ENCODE measurements around the gene PIM2.

Gene PIM2

DNA sequence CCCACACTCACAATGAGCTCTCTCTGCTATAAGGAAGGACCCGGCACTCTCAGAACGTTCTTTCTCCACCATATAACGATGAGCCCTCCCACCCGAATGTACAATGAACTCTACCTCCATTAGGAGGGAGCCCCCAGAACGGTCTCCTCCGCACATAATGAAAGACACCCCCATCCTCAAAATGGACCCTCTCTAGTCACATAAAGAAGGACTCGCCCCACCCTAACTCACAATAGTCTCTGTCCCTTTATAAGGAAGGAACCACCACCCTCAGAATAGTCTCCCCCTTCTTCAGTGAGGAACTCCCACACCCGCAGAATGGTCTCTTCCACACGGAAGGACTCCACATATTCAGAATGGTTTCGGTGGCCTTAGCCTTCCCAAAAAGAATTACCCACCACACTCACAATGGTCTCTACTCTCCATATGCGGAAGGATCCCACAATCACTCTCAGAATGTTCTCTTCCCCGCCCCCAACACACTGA is 7.9 kb downstream of the PIM2 start:
- Histone ChIP-seq H3K79me2 (ENCODE audit: insufficient read depth, low read length) (peaks cover 10% of the 10 kb centered on the region; the same call in 1 of the 2 replicates), H3K4me3 (ENCODE audit: low read depth, low read length, poor library complexity, severe bottlenecking) (peak overlapping the region; percentile 99), H3K27ac (ENCODE audit: low read depth, low read length, poor library complexity, severe bottlenecking) (peak overlapping the region; percentile 17), H3K27me3 (ENCODE audit: insufficient read depth, low read length) (no peaks in the 10 kb centered on the region), H3K9me2 (ENCODE audit: low read depth, low read length) (no peaks in the 10 kb centered on the region), H4K20me1 (ENCODE audit: insufficient read depth, low read length) (no peaks in the 10 kb centered on the region), H3K4me1 (ENCODE audit: insufficient read depth, low read length, severe bottlenecking) (peaks cover 42% of the 10 kb centered on the region), H3K36me3 (ENCODE audit: insufficient read depth, low read length) (peaks cover 36% of the 10 kb centered on the region), H3K9me3 (ENCODE audit: low read length) (no peaks in the 10 kb centered on the region), H3F3A (ENCODE audit: insufficient read depth, low read length) (0 out of 2 replicates have a peak, but pooled peaks cover 3% of the 10 kb centered on the region), H3K9ac (ENCODE audit: low read length) (peak overlapping the region; percentile 83), H3K4me2 (ENCODE audit: low read length) (peak overlapping the region; percentile 80), H2AFZ (ENCODE audit: low read length) (no peak overlapping the region)
- TF ChIP-seq, protein P1, sequence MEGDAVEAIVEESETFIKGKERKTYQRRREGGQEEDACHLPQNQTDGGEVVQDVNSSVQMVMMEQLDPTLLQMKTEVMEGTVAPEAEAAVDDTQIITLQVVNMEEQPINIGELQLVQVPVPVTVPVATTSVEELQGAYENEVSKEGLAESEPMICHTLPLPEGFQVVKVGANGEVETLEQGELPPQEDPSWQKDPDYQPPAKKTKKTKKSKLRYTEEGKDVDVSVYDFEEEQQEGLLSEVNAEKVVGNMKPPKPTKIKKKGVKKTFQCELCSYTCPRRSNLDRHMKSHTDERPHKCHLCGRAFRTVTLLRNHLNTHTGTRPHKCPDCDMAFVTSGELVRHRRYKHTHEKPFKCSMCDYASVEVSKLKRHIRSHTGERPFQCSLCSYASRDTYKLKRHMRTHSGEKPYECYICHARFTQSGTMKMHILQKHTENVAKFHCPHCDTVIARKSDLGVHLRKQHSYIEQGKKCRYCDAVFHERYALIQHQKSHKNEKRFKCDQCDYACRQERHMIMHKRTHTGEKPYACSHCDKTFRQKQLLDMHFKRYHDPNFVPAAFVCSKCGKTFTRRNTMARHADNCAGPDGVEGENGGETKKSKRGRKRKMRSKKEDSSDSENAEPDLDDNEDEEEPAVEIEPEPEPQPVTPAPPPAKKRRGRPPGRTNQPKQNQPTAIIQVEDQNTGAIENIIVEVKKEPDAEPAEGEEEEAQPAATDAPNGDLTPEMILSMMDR (IDR thresholded peaks at IDR 0.05; ENCODE audit: low read length): no peak
- no peak for TF ChIP-seq EZH2 (IDR thresholded peaks at IDR 0.05; ENCODE audit: borderline replicate concordance, low read length)

DNA sequence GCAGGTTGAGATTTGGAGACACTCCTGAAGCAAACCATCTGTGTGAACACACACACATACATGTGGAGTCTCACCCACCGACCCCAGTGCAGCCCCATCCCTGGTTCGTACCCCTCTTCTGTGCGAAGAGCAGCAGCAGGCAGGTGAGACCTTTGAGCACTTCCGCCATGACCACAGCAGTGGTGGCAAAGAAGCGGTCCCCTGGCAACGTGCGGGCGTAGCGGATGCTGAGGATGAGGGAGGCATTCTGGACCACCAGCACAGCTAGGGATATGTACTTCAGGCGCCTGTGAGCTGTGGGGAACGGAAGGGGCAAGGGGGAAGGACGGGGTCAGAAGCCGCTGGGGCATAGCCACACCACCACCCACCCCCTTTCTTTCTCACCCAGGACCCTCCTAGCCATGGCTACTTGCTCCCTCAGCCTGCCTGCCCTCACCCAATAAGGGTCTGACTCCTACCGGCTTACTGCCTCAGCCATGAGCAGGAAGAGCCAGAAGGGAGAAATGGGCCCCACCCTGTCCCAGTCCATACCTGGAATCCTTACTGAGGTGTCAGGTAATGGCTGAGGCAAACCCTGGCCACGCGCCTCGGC is 9.0 kb downstream of the PIM2 start:
- Histone ChIP-seq H3K36me3 (ENCODE audit: insufficient read depth, low read length) (peaks cover 30% of the 10 kb centered on the region), H2AFZ (ENCODE audit: low read length) (no peak overlapping the region), H3K4me2 (ENCODE audit: low read length) (no peak overlapping the region), H3K27me3 (ENCODE audit: insufficient read depth, low read length) (no peaks in the 10 kb centered on the region), H3K9ac (ENCODE audit: low read length) (no peak overlapping the region), H3K27ac (ENCODE audit: low read depth, low read length, poor library complexity, severe bottlenecking) (no peak overlapping the region), H3K4me1 (ENCODE audit: insufficient read depth, low read length, severe bottlenecking) (peaks cover 31% of the 10 kb centered on the region), H3K9me3 (ENCODE audit: low read length) (no peaks in the 10 kb centered on the region), H3K79me2 (ENCODE audit: insufficient read depth, low read length) (peaks cover 10% of the 10 kb centered on the region; the same call in 1 of the 2 replicates), H4K20me1 (ENCODE audit: insufficient read depth, low read length) (no peaks in the 10 kb centered on the region), H3F3A (ENCODE audit: insufficient read depth, low read length) (0 out of 2 replicates have a peak, but pooled peaks cover 3% of the 10 kb centered on the region), H3K4me3 (ENCODE audit: low read depth, low read length, poor library complexity, severe bottlenecking) (no peak overlapping the region), H3K9me2 (ENCODE audit: low read depth, low read length) (no peaks in the 10 kb centered on the region)
- TF ChIP-seq, protein P1 (IDR thresholded peaks at IDR 0.05; ENCODE audit: low read length): no peak
- no peak for TF ChIP-seq EZH2 (IDR thresholded peaks at IDR 0.05; ENCODE audit: borderline replicate concordance, low read length)

DNA sequence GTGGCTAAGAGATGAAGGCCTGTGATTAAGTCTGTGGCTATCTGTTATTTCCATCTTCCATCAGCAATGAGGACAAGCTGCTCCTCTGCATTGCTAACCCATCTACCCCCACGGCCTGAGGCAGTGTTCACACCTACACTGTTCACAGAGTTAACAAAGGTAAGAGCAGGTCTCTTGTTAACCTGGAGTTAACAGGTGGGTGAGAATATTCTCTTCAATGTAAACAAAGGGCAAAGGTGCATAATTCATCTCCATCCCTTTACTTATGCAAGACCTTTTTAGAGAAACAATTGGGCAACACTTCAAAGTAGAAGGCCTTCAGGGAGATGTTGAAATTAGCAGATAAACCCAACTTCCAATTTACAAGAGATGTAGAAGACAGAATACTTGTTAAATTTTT is 10.2 kb downstream of the PIM2 start:
- TF ChIP-seq, protein P1 (IDR thresholded peaks at IDR 0.05; ENCODE audit: low read length): no peak
- TF ChIP-seq EZH2 (IDR thresholded peaks at IDR 0.05; ENCODE audit: borderline replicate concordance, low read length): no peak
- Histone ChIP-seq H3K4me1 (ENCODE audit: insufficient read depth, low read length, severe bottlenecking) (peaks cover 21% of the 10 kb centered on the region), H4K20me1 (ENCODE audit: insufficient read depth, low read length) (no peaks in the 10 kb centered on the region), H2AFZ (ENCODE audit: low read length) (no peak overlapping the region), H3K9me2 (ENCODE audit: low read depth, low read length) (no peaks in the 10 kb centered on the region), H3K27ac (ENCODE audit: low read depth, low read length, poor library complexity, severe bottlenecking) (no peak overlapping the region), H3K4me3 (ENCODE audit: low read depth, low read length, poor library complexity, severe bottlenecking) (no peak overlapping the region), H3K79me2 (ENCODE audit: insufficient read depth, low read length) (peaks cover 10% of the 10 kb centered on the region; the same call in 1 of the 2 replicates), H3K36me3 (ENCODE audit: insufficient read depth, low read length) (peaks cover 23% of the 10 kb centered on the region), H3F3A (ENCODE audit: insufficient read depth, low read length) (0 out of 2 replicates have a peak, but pooled peaks cover 3% of the 10 kb centered on the region), H3K27me3 (ENCODE audit: insufficient read depth, low read length) (no peaks in the 10 kb centered on the region), H3K4me2 (ENCODE audit: low read length) (no peak overlapping the region), H3K9ac (ENCODE audit: low read length) (no peak overlapping the region), H3K9me3 (ENCODE audit: low read length) (no peaks in the 10 kb centered on the region)

Data from OCI-LY1 (cell line).